Liver (tissue), 3 donors: ENCODE results near the gene FUT9.

Experiments used
- JUND ChIP-seq, 2 donors: IDR thresholded peaks; 2 replicates each; pipeline ENCODE4 v1.6.1; 2016; ENCODE audit warnings: antibody characterized with exemption in 2 of 2
- TF ChIP-seq, protein P1 (sequence below): fragments of 150-350 bp; IDR thresholded peaks from 2 replicates; pipeline ENCODE4 v1.5.1; 2017; ENCODE audit warnings: improper control_type of control experiment, low read depth, low read length; ENCODE audit not compliant: missing input control
- TF ChIP-seq, protein P2 (sequence below): IDR thresholded peaks from 2 replicates; pipeline ENCODE4 v1.6.1; 2016; ENCODE audit warnings: antibody characterized with exemption
- donor health status: healthy.
- donor health status: healthy.

DNA sequence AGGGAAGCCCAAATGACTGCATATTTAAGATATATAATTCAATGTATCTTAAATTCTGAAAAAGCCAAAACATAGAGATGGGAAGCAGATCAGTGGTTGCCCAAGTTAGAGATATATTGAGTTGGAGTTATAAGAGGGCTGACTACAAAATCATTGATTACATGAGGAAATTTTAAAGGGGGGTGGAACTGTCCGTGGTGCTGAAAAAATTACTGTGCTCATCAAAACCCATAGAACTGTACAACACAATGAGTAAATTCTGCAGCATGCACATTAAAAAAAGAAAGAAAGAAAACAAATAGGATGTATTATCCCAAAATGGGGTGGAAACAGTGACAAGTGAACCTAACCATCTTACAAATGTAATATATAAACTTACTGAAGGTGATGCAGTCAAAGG, 100.9 kb downstream of the FUT9 start:
- no peak for TF ChIP-seq JUND (IDR thresholded peaks at IDR 0.05)
- TF ChIP-seq, protein P1, sequence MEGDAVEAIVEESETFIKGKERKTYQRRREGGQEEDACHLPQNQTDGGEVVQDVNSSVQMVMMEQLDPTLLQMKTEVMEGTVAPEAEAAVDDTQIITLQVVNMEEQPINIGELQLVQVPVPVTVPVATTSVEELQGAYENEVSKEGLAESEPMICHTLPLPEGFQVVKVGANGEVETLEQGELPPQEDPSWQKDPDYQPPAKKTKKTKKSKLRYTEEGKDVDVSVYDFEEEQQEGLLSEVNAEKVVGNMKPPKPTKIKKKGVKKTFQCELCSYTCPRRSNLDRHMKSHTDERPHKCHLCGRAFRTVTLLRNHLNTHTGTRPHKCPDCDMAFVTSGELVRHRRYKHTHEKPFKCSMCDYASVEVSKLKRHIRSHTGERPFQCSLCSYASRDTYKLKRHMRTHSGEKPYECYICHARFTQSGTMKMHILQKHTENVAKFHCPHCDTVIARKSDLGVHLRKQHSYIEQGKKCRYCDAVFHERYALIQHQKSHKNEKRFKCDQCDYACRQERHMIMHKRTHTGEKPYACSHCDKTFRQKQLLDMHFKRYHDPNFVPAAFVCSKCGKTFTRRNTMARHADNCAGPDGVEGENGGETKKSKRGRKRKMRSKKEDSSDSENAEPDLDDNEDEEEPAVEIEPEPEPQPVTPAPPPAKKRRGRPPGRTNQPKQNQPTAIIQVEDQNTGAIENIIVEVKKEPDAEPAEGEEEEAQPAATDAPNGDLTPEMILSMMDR, result no peak
- TF ChIP-seq, protein P2, sequence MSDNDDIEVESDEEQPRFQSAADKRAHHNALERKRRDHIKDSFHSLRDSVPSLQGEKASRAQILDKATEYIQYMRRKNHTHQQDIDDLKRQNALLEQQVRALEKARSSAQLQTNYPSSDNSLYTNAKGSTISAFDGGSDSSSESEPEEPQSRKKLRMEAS, result no peak
